DOHH2 (cell line): ENCODE results near the gene PPFIBP1.

Source experiments
- H3F3A ChIP-seq: fragments of 200-600 bp; sonication (generic), shearing (Covaris generic); 2 replicates; pipeline ENCODE4 v1.6.0; 2016; ENCODE audit warnings: antibody characterized with exemption, mild to moderate bottlenecking; ENCODE audit not compliant: control insufficient read depth, insufficient read depth
- H3K27ac ChIP-seq: fragments of 200-600 bp; sonication (generic); 2 replicates; pipeline ENCODE4 v1.5.1; 2014; ENCODE audit warnings: low read depth, mild to moderate bottlenecking, low read length, moderate library complexity
- H3K27me3 ChIP-seq: fragments of 200-600 bp; sonication (generic); 2 replicates; pipeline ENCODE4 v1.6.1; 2014; ENCODE audit warnings: mild to moderate bottlenecking, low read length, mixed read lengths; ENCODE audit not compliant: control insufficient read depth
- H3K36me3 ChIP-seq: fragments of 200-600 bp; sonication (generic); 2 replicates; pipeline ENCODE4 v1.6.1; 2014; ENCODE audit warnings: mild to moderate bottlenecking, low read length, moderate library complexity, mixed read lengths; ENCODE audit not compliant: control insufficient read depth
- H3K4me1 ChIP-seq: fragments of 200-600 bp; sonication (generic); 2 replicates; pipeline ENCODE4 v1.6.1; 2014; ENCODE audit warnings: mild to moderate bottlenecking, low read length, mixed read lengths; ENCODE audit not compliant: control insufficient read depth
- H3K4me2 ChIP-seq: fragments of 200-600 bp; sonication (generic); 2 replicates; pipeline ENCODE4 v1.6.0; 2014; ENCODE audit warnings: mild to moderate bottlenecking, low read length, moderate library complexity
- H3K4me3 ChIP-seq: fragments of 200-600 bp; sonication (generic); 2 replicates; pipeline ENCODE4 v1.5.1; 2014; ENCODE audit warnings: mild to moderate bottlenecking, low read length, mixed read lengths
- H3K79me2 ChIP-seq: fragments of 200-600 bp; sonication (generic); 2 replicates; pipeline ENCODE4 v1.6.1; 2014; ENCODE audit warnings: mild to moderate bottlenecking, low read length, mixed read lengths; ENCODE audit not compliant: control insufficient read depth
- H3K9me2 ChIP-seq: fragments of 200-600 bp; sonication (generic); replicated peaks from 2 replicates; pipeline ENCODE4 v1.6.1; 2014; ENCODE audit warnings: mild to moderate bottlenecking, low read length, mixed read lengths; ENCODE audit not compliant: control insufficient read depth
- H3K9me3 ChIP-seq: fragments of 200-600 bp; sonication (generic); 2 replicates; pipeline ENCODE4 v1.6.1; 2014; ENCODE audit warnings: antibody characterized with exemption, low read length, mixed read lengths; ENCODE audit not compliant: control insufficient read depth, insufficient read depth
- H4K20me1 ChIP-seq: fragments of 200-600 bp; sonication (generic); 2 replicates; pipeline ENCODE4 v1.6.0; 2014; ENCODE audit warnings: low read depth, mild to moderate bottlenecking, antibody characterized with exemption, low read length, moderate library complexity; ENCODE audit not compliant: control insufficient read depth, insufficient read depth
- EZH2phosphoT487 ChIP-seq: fragments of 200-600 bp; sonication (generic); IDR thresholded peaks from 2 replicates; pipeline ENCODE4 v1.6.1; 2017; ENCODE audit warnings: borderline replicate concordance, mild to moderate bottlenecking, antibody characterized with exemption, low read length, moderate library complexity, mixed read lengths
- TF ChIP-seq, protein P1 (sequence below): fragments of 200-600 bp; sonication (generic); IDR thresholded peaks from one replicate; pipeline ENCODE4 v1.5.1; 2014; ENCODE audit warnings: antibody characterized with exemption, mild to moderate bottlenecking, low read depth, low read length; ENCODE audit not compliant: poor library complexity, severe bottlenecking

Gene PPFIBP1

DNA sequence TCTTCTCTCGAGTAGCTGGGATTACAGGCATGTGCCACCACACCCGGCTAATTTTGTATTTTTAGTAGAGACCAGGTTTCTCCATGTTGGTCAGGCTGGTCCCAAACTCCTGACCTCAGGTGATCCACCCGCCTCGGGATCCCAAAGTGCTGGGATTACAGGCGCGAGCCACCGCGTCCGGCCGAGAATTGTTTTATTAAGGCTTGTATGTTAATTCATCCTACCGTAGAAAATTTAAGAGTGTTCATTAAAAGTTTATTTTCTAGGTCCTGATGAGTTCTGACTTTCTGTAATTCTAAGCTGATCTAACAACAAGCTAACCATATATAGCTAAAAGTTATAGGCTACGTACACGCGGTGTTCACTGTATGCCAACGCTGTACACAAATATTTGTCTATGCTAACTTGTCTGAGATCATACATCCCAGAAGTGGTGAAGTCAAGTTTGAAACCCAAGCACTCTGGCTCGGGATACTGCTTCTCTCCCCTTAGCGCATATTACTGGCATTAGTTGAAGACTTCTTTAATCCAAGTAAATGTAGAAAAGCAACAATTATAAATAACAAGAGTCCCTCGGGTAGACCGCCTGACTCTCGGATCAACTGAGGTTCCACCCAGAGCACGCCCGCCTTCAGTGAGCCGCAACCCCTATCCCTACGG lies 186.1 kb downstream of the PPFIBP1 start:
- no peaks in the 10 kb centered on the region for H3K9me2 ChIP-seq
- H3K79me2 ChIP-seq = peaks cover 44% of the 10 kb centered on the region
- H3K27ac ChIP-seq = peak overlapping the region; percentile 17; the same call in 1 of the 2 replicates
- peak overlapping the region; percentile 94 for H3K4me3 ChIP-seq
- H3F3A ChIP-seq = no peaks in the 10 kb centered on the region
- peaks cover 27% of the 10 kb centered on the region for H3K36me3 ChIP-seq
- H3K27me3 ChIP-seq = no peaks in the 10 kb centered on the region
- TF ChIP-seq EZH2phosphoT487 = no peak
- TF ChIP-seq, protein P1, sequence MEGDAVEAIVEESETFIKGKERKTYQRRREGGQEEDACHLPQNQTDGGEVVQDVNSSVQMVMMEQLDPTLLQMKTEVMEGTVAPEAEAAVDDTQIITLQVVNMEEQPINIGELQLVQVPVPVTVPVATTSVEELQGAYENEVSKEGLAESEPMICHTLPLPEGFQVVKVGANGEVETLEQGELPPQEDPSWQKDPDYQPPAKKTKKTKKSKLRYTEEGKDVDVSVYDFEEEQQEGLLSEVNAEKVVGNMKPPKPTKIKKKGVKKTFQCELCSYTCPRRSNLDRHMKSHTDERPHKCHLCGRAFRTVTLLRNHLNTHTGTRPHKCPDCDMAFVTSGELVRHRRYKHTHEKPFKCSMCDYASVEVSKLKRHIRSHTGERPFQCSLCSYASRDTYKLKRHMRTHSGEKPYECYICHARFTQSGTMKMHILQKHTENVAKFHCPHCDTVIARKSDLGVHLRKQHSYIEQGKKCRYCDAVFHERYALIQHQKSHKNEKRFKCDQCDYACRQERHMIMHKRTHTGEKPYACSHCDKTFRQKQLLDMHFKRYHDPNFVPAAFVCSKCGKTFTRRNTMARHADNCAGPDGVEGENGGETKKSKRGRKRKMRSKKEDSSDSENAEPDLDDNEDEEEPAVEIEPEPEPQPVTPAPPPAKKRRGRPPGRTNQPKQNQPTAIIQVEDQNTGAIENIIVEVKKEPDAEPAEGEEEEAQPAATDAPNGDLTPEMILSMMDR = no peak
- peak overlapping the region; percentile 78 for H3K4me2 ChIP-seq
- no peaks in the 10 kb centered on the region for H3K9me3 ChIP-seq
- peaks cover 18% of the 10 kb centered on the region for H3K4me1 ChIP-seq
- H4K20me1 ChIP-seq = 0 out of 2 replicates have a peak, but pooled peaks cover 8% of the 10 kb centered on the region

DNA sequence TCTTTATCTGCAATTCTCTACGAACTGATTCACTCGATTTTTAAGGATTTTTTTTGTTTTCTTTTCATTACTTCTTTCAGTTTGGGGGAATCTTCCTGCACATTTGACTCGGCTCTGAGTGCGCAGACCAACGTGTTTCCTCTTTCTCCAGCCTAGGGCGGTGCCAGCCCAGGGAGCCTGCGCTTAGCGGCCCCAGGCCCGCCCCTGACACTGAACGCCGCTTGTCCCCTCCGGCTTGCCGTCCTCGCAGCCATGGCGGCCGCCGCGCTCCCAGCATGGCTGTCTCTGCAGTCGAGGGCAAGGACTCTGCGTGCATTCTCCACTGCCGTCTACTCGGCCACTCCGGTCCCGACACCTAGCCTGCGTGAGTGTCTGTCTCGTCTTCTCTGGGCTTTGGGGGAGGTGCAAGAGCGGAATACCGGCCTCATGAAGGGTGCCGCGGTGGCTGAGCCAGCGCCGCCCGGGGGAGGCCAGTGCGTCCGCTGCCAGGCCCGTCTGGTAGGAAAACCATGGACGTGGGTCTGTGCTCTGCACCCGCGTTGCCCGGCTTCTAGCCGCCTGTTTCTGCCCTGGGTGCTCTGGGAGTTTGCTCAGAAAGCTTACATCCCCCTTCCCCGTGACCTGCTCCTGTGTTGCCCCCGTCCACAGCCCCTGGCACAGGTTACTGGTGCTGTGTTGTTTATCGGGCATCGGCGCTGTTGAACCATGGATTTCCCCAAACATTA lies 186.7 kb downstream of the PPFIBP1 start, which contains the start of gene MRPS35:
Gene MRPS35, plus strand, starts transcription at position 241 of the 725 bp plus-strand sequence. Its CDS starts 12 bp downstream, at position 253.
- Histone ChIP-seq H4K20me1 (0 out of 2 replicates have a peak, but pooled peaks cover 8% of the 10 kb centered on the region), H3K9me3 (no peaks in the 10 kb centered on the region), H3K4me3 (peak within 1 kb of the TSS; percentile 94), H3K36me3 (peaks cover 33% of the 10 kb centered on the region), H3K27me3 (no peaks in the 10 kb centered on the region), H3K27ac (peak within 1 kb of the TSS; percentile 17), H3K4me1 (peaks cover 18% of the 10 kb centered on the region), H3K79me2 (peaks cover 51% of the 10 kb centered on the region), H3K4me2 (peak within 1 kb of the TSS; percentile 78), H3K9me2 (no peaks in the 10 kb centered on the region), H3F3A (no peaks in the 10 kb centered on the region)
- TF ChIP-seq, protein P1 = no peak
- no peak for TF ChIP-seq EZH2phosphoT487

DNA sequence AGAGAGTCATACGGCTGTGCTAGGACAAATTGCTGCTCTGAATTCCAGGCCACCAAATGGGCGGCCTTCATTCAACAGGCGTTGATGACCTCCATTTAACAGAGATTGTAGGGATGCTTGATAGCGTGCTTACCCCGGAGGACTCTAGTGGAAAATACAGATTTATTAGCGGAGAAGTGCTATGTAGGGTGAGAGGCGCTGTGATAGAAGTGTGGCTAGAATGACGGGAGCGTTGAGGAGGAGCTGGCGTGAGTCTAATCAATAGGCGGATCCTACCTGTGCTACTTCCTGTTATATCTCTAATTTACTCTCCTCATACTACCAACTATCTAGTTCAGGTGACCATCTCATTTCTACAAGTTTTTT lies 187.3 kb downstream of the PPFIBP1 start:
- Histone ChIP-seq H3K79me2 (peaks cover 54% of the 10 kb centered on the region), H3K9me2 (no peaks in the 10 kb centered on the region), H3K4me1 (peaks cover 18% of the 10 kb centered on the region), H3F3A (no peaks in the 10 kb centered on the region), H3K9me3 (no peaks in the 10 kb centered on the region), H4K20me1 (0 out of 2 replicates have a peak, but pooled peaks cover 8% of the 10 kb centered on the region), H3K27ac (peak overlapping the region; percentile 17), H3K27me3 (no peaks in the 10 kb centered on the region), H3K36me3 (peaks cover 39% of the 10 kb centered on the region), H3K4me3 (peak overlapping the region; percentile 94), H3K4me2 (peak overlapping the region; percentile 78)
- TF ChIP-seq, protein P1 = no peak
- TF ChIP-seq EZH2phosphoT487 = no peak
